Panc1 (cell line): ENCODE results near the gene HDAC3. TPM values are rescaled to one million over a fixed set of nuclear protein-coding genes. Genes with fewer than 3 reads are reported as not detected.

Experiments used
- ATAC-seq: fragments of 200-7000 bp; cut with Tn5 transposase; 2 replicates; pipeline ENCODE4 v1.9.1; 2020; ENCODE audit warnings: mild to moderate bottlenecking, moderate library complexity
- BruUV-seq: library from RNA; stranded (reverse); fragments of 400-500 nt; replicated peaks from 2 replicates; lab custom pipeline; 2021; lab: Mats Ljungman, UMichigan
- CTCF ChIA-PET: fragments of 300-600 bp; sonication (Branson Sonifier 250); formaldehyde crosslinking; loops from one replicate; lab custom pipeline; 2022; ENCODE audit warnings: antibody characterized with exemption; lab: Charles Lee
- POLR2A ChIA-PET: fragments of 300-600 bp; sonication (Branson Sonifier 250); formaldehyde crosslinking; loops from one replicate; lab custom pipeline; 2022; ENCODE audit warnings: antibody characterized with exemption; lab: Charles Lee
- DNase-seq: peaks from one replicate; pipeline ENCODE4 v3.0.0-alpha.2; 2010; ENCODE audit warnings: low read depth, low spot score
- H3K27ac ChIP-seq: 2 replicates; pipeline ENCODE4 v1.5.1; 2011; ENCODE audit warnings: mild to moderate bottlenecking, low read length, inconsistent platforms
- H3K27me3 ChIP-seq: fragments of 200-500 bp; sonication (Bioruptor generic); 2 replicates; pipeline ENCODE4 v1.6.0; 2014; ENCODE audit warnings: low read length, inconsistent platforms; ENCODE audit not compliant: control insufficient read depth, insufficient read depth
- H3K36me3 ChIP-seq: fragments of 200-500 bp; sonication (Bioruptor generic); 2 replicates; pipeline ENCODE4 v1.5.1; 2014; ENCODE audit warnings: inconsistent platforms, mild to moderate bottlenecking, low read length, moderate library complexity; ENCODE audit not compliant: control insufficient read depth, insufficient read depth
- H3K4me1 ChIP-seq: 2 replicates; pipeline ENCODE4 v1.5.1; 2011; ENCODE audit warnings: inconsistent platforms, mild to moderate bottlenecking, low read length, moderate library complexity; ENCODE audit not compliant: control insufficient read depth, insufficient read depth
- H3K4me3 ChIP-seq, 2 experiments: 2 replicates each; pipeline ENCODE4 v1.5.1; 2011 to 2012; ENCODE audit warnings: low read depth in 2 of 2, low read length in 2 of 2, mild to moderate bottlenecking in 2 of 2, inconsistent platforms in 1 of 2, moderate library complexity in 1 of 2
- H3K9me3 ChIP-seq: fragments of 200-500 bp; sonication (Bioruptor generic); 2 replicates; pipeline ENCODE4 v1.5.1; 2014; ENCODE audit warnings: low read depth, mild to moderate bottlenecking, inconsistent platforms, low read length, moderate library complexity; ENCODE audit not compliant: control insufficient read depth, insufficient read depth
- CTCF ChIP-seq: fragments of 450-650 bp; IDR thresholded peaks from 2 replicates; pipeline ENCODE4 v1.5.1; 2017; ENCODE audit warnings: mild to moderate bottlenecking
- POLR2AphosphoS5 ChIP-seq: IDR thresholded peaks from 2 replicates; pipeline ENCODE4 v1.6.1; 2012; ENCODE audit warnings: mild to moderate bottlenecking, low read depth, low read length, moderate library complexity
- REST ChIP-seq, 2 experiments: IDR thresholded peaks; 2 replicates each; pipeline ENCODE4 v1.6.1; 2011 to 2012; ENCODE audit warnings: low read depth in 2 of 2, control low read depth in 1 of 2, low read length in 1 of 2, mild to moderate bottlenecking in 1 of 2, moderate library complexity in 1 of 2; ENCODE audit not compliant: insufficient read depth in 1 of 2
- SIN3A ChIP-seq: IDR thresholded peaks from 2 replicates; pipeline ENCODE4 v1.6.1; 2012; ENCODE audit warnings: low read depth, mild to moderate bottlenecking, low read length, moderate library complexity, borderline replicate concordance; ENCODE audit not compliant: insufficient read depth
- TCF7L2 ChIP-seq: IDR thresholded peaks from 2 replicates; pipeline ENCODE4 v1.6.1; 2011; ENCODE audit warnings: mild to moderate bottlenecking, low read depth, low read length, inconsistent platforms
- in situ Hi-C: cut with HindIII; loops from 2 replicates; pipeline ENCODE4 v1.10.0; 2016; ENCODE audit warnings: low sequenced_read_pairs, low pct_unique_long_range_greater_than_20kb
- intact Hi-C: fragments of 100-400 bp; cut with micrococcal nuclease; formaldehyde crosslinking; loops from one replicate; pipeline ENCODE4 v1.10.0; 2022; ENCODE audit not compliant: unreplicated experiment
- total RNA-seq: library from RNA; stranded (reverse); gene quantifications from one replicate; pipeline ENCODE4 v1.2.1, GENCODE V29; 2021; ENCODE audit not compliant: unreplicated experiment

Gene HDAC3
- total RNA-seq, 1 experiment from 2014 or later, result 75.5 TPM

- Histone ChIP-seq H3K27ac (no peak overlapping the region), H3K4me1 (peaks cover 4% of the 10 kb centered on the region; the same call in 1 of the 2 replicates), H3K9me3 (no peaks in the 10 kb centered on the region), H3K4me3 (no peak overlapping the region), H3K27me3 (no peaks in the 10 kb centered on the region), H3K36me3 (peaks cover 7% of the 10 kb centered on the region)
- no peak for DNase-seq
- in situ Hi-C loops (no loop called here), intact Hi-C loops (no loop called here)
- CTCF ChIA-PET, result interaction anchor here (0.6 to 1.1 kb wide), 2 partner anchors 11 to 66 kb away, joined by 3 to 4 read pairs; partner anchors contain the start of gene DIAPH1
- POLR2A ChIA-PET, result no interaction called here
- TF ChIP-seq POLR2AphosphoS5, result no peak
- no peak for TF ChIP-seq SIN3A
- no peak for TF ChIP-seq TCF7L2
- no peak for TF ChIP-seq CTCF
- TF ChIP-seq REST (IDR thresholded peaks at IDR 0.05; ENCODE audit: insufficient read depth in 1 of 2, low read depth in 2 of 2, low read length in 1 of 2), result no peak
- BruUV-seq, result no TSS peak
- no peak for ATAC-seq
Observed at GRCh38 chr5:141630570-141631140, 6.0 kb downstream of the HDAC3 start.

GRCh38 chr5:141628175-141628788 is 8.4 kb downstream of the HDAC3 start:
- H3K9me3 ChIP-seq, result no peaks in the 10 kb centered on the region
- DNase-seq, result no peak
- H3K4me3 ChIP-seq, result no peak overlapping the region
- no peaks in the 10 kb centered on the region for H3K27me3 ChIP-seq
- TF ChIP-seq TCF7L2 (no peak), CTCF (no peak), POLR2AphosphoS5 (no peak), SIN3A (no peak), REST (IDR thresholded peaks at IDR 0.05; ENCODE audit: insufficient read depth in 1 of 2, low read depth in 2 of 2, low read length in 1 of 2) (no peak)
- no peaks in the 10 kb centered on the region for H3K4me1 ChIP-seq
- ChIA-PET POLR2A (no interaction called here), CTCF (no interaction called here)
- no TSS peak for BruUV-seq
- H3K27ac ChIP-seq, result no peak overlapping the region
- intact Hi-C loops (no loop called here), in situ Hi-C loops (no loop called here)
- H3K36me3 ChIP-seq, result peaks cover 15% of the 10 kb centered on the region
- ATAC-seq, result no peak
